NCI-H2227 (cell line): ENCODE data around the gene TMC2.
"Not testable (repeated sequence)": the region's sequence is repeated elsewhere in the genome, so short reads cannot be mapped to it uniquely, and the experiment has no call there.

Experiments
- DNase-seq: peaks from one replicate; lab custom pipeline; 2025; ENCODE audit not compliant: unreplicated experiment; lab: John Stamatoyannopoulos, UW

TMC2 gene, protein sequence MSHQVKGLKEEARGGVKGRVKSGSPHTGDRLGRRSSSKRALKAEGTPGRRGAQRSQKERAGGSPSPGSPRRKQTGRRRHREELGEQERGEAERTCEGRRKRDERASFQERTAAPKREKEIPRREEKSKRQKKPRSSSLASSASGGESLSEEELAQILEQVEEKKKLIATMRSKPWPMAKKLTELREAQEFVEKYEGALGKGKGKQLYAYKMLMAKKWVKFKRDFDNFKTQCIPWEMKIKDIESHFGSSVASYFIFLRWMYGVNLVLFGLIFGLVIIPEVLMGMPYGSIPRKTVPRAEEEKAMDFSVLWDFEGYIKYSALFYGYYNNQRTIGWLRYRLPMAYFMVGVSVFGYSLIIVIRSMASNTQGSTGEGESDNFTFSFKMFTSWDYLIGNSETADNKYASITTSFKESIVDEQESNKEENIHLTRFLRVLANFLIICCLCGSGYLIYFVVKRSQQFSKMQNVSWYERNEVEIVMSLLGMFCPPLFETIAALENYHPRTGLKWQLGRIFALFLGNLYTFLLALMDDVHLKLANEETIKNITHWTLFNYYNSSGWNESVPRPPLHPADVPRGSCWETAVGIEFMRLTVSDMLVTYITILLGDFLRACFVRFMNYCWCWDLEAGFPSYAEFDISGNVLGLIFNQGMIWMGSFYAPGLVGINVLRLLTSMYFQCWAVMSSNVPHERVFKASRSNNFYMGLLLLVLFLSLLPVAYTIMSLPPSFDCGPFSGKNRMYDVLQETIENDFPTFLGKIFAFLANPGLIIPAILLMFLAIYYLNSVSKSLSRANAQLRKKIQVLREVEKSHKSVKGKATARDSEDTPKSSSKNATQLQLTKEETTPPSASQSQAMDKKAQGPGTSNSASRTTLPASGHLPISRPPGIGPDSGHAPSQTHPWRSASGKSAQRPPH

GRCh38 chr20:2536560-2536986, at the start of gene TMC2:
Gene TMC2, plus strand, starts transcription at chr20:2536573. Its CDS starts 49 bp downstream, at chr20:2536622.
- no peak for DNase-seq

DNA sequence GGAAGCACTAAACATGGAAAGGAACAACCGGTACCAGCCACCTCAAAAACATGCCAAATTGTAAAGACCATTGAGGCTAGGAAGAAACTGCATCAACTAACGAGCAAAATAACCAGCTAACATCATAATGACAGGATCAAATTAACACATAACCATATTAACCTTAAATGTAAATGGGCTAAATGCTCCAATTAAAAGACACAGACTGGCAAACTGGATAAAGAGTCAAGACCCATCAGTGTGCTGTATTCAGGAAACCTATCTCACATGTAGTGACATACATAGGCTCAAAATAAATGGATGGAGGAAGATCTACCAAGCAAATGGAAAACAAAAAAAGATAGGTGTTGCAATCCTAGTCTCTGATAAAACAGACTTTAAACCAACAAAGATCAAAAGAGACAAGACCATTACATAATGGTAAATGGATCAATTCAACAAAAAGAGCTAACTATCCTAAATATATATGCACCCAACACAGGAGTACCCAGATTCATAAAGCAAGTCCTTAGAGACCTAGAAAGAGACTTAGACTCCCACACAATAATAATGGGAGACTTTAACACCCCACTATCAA, 33.5 kb upstream of the TMC2 start:
- not testable (repeated sequence) for DNase-seq

- DNase-seq, result not testable (repeated sequence)
Measured at GRCh38 chr20:2504803-2505202, 31.6 kb upstream of the TMC2 start.

- not testable (repeated sequence) for DNase-seq
Measured at GRCh38 chr20:2506426-2506825, 29.9 kb upstream of the TMC2 start.

DNA sequence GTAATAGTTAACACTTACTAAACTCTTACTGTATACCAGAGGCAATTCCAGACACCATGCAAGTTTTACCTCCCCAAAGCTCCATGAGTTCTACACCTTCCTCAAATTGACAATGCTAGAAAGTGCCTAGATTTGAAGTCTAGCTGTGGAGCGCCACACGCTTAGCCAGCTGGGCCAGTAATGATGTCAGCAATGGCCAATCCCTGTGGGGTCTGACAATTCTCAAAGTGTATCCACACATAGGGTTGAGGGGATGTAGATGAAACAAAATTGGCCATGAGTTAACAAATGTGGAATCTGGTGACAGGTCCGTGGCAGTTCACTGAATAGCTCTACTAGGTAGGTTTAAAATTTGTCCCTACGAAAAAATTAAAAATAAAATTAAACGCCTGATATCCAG, 28.9 kb upstream of the TMC2 start:
- no peak for DNase-seq

GRCh38 chr20:2507875-2508630, 28.3 kb upstream of the TMC2 start:
- peak; percentile 29 for DNase-seq

GRCh38 chr20:2508631-2509467, 27.5 kb upstream of the TMC2 start, which contains the start of gene ZNF343:
Gene ZNF343, minus strand, starts transcription at chr20:2508915. Its CDS starts 15,020 bp downstream, at chr20:2493895.
- DNase-seq, result peak; percentile 86

DNA sequence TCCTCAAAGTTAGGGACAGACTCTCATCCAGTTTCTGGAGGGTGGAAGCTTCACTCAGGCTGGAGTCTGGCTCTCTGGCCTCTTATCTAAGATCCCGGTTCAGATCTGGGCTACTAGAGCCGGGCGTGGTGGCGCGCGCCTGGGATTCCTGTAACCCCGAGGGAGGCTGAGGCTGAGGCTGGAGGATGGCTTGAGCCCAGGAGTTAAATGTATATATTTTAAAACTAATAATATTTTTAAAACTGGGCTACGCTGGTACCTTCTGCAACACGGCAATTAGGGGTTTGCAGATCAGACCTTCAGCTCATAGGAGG, 26.9 kb upstream of the TMC2 start:
- DNase-seq, result no peak

DNA sequence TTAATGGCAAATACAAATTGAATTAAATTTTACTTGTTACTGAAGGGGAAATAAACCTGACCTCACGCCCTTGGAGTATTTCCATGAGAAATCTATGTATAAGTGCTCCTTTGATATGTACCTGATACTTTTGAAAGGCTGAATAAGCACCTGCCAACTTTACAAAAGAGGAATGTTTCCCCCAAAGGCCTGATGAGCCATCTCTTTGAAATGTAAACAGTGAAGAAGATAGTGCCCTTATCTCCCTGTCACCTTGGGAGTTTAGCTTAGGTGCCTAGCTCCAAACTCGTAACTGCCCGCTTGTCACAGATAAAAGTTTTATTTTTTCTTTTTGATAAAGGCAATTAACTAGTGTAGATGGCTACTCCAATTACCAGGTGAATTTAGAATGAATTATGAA, 26.6 kb upstream of the TMC2 start:
- no peak for DNase-seq

GRCh38 chr20:2515203-2515602, 21.2 kb upstream of the TMC2 start:
- no peak for DNase-seq

DNA sequence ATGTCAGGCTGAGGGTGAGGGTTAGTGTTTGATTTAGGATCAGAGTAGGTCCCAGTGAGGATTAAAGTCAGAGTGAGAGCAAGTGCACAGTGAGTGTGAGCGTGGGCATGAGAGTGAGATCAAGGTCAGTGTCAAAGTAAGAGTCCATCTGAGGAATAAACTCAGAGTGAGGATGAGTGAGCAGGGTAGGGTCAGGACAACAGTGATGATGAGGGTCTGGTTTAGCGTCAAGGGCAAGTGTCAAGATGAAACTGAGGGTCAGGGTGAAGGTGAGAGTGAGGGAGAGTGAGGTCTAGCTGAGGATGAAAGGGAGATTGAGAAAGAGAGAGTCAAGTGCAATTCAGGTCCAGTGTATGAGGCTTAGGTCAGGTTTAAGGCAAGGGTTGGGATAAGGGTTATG, 20.0 kb upstream of the TMC2 start:
- no peak for DNase-seq

DNA sequence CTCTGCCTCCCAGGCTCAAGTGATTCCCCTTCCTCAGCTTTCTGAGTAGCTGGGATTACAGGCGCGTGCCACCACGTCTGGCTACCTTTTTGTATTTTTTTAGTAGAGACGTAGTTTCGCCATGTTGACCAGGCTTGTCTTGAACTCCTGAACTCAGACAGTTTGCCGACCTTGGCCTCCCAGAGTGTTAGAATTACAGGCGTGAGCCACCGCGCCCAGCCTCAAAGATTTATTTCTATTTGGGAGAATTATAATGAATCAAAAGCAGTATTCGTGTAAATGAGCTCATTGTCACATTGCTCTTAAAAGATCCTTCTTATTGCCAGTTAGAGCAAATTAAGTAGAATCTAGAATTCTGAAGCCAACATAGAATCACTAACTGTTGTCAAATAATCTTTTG, 18.3 kb upstream of the TMC2 start:
- no peak for DNase-seq

- no peak for DNase-seq
Measured at GRCh38 chr20:2518558-2518957, 17.8 kb upstream of the TMC2 start.

GRCh38 chr20:2519115-2519809, 17.1 kb upstream of the TMC2 start:
- DNase-seq, result no peak

- DNase-seq, result no peak
Measured at GRCh38 chr20:2520617-2521016, 15.8 kb upstream of the TMC2 start.

DNA sequence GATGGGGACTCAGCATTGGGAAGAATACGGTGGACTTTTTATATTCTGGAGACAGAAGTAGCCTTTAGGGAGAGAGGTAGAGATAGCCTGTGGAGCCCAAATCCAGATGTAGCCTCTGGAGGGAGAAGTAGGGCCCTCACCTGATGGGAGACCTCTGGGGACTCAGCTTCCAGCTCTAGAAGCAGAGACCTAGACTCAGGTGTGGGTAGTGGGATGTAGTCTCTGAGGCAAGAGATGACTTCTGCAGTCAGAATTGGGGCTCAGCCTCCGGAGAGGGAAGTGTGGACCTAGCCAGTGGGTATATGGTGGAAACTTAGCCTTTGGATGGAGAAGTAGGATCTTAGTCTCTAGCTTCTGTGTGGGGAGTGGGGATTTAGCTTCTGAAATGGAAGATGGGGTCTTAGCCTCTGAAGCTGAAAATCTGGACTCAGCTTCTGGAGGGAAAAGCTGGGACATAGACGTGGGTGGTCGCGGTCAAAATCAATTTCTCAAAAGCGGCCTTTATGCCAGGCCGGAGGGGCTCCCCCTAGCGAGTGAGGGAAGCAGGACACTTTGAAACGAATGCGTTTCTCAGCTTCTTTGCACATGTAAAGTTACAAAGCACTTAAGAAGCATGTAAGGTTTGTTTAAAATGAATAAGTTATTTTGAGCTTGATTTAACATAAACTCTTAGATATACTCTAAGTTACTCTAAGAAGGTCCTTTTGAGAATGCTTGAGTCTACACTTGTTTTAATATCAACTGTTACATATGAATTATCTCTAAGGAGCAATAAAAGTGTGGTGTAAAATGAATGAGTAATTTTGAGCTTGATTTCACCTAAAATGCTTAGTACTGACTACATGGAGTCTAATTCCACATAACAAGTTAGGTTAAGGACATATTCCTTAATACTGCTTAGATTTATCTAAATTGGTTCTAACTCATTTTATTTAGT, 14.7 kb upstream of the TMC2 start:
- DNase-seq, result peak; percentile 62

DNA sequence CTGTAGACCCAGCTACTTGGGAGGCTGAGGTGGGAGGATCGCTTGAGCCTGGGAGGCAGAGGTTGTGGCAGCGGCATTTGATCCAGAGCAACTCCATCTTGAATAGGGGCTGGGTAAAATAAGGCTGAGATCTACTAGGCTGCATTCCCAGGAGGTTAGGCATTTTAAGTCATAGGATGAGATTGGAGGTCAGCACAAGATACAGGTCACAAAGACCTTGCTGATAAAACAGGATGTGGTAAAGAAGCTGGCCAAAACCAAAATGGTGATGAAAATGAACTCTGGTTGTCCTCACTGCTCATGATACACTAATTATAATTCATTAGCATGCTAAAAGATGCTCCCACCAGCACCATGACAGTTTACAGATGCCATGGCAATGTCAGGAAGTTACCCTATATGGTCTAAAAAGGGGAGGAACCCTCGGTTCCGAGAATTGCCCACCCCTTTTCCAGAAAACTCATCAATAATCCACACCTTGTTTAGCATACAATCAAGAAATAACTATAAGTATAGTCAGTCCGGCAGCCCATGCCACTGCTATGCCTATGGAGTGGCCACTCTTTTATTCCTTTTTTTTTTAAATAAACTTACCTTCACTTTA, 13.4 kb upstream of the TMC2 start:
- not testable (repeated sequence) for DNase-seq
